ENCODE data around the gene PDE9A. TPM values are rescaled to one million over a fixed set of nuclear protein-coding genes. Genes with fewer than 3 reads are reported as not detected.

PDE9A gene
- total and polyA plus RNA-seq, 8 donors: 5.1 to 24.2 (median 21.9) TPM

GRCh38 chr21:42733037-42733627, 79.7 kb downstream of the PDE9A start:
- no peak for DNase-seq
- Histone ChIP-seq H3K4me3 (no peak overlapping the region), H3K27me3 (no peaks in the 10 kb centered on the region), H3K36me3 (no peaks in the 10 kb centered on the region), H3K27ac (no peak overlapping the region), H3K9me3 (no peaks in the 10 kb centered on the region), H3K4me1 (peaks cover 9 to 23% of the 10 kb centered on the region in 2 donors)
- no peak for ATAC-seq
- intact Hi-C loops (cut with DNase I): no loop called here
- no peak for TF ChIP-seq CTCF (IDR thresholded peaks at IDR 0.05)

GRCh38 chr21:42733874-42734273, 80.5 kb downstream of the PDE9A start:
- Histone ChIP-seq H3K27ac (no peak overlapping the region), H3K27me3 (no peaks in the 10 kb centered on the region), H3K4me3 (no peak overlapping the region), H3K36me3 (no peaks in the 10 kb centered on the region), H3K4me1 (peaks cover 12 to 30% of the 10 kb centered on the region in 2 donors), H3K9me3 (no peaks in the 10 kb centered on the region)
- TF ChIP-seq CTCF (IDR thresholded peaks at IDR 0.05): no peak
- DNase-seq (no peak), ATAC-seq (no peak)
- intact Hi-C loops (cut with DNase I): no loop called here

- no peak for TF ChIP-seq CTCF (IDR thresholded peaks at IDR 0.05)
- Histone ChIP-seq H3K4me3 (no peak overlapping the region), H3K4me1 (peaks cover 12 to 31% of the 10 kb centered on the region in 2 donors), H3K36me3 (no peaks in the 10 kb centered on the region), H3K27ac (no peak overlapping the region), H3K9me3 (no peaks in the 10 kb centered on the region), H3K27me3 (no peaks in the 10 kb centered on the region)
- peak; percentile 62 for ATAC-seq
- peak in 1 of 4 donors; percentile 64 for DNase-seq
- intact Hi-C loops (cut with DNase I): no loop called here
Observed at GRCh38 chr21:42734323-42734971, 81.0 kb downstream of the PDE9A start.

- ATAC-seq (no peak), DNase-seq (no peak)
- no peak overlapping the region for H3K27ac ChIP-seq
- intact Hi-C loops (cut with DNase I): no loop called here
- H3K4me3 ChIP-seq: no peak overlapping the region
- peaks cover 12 to 31% of the 10 kb centered on the region in 2 donors for H3K4me1 ChIP-seq
- H3K27me3 ChIP-seq: no peaks in the 10 kb centered on the region
- H3K36me3 ChIP-seq: no peaks in the 10 kb centered on the region
- no peaks in the 10 kb centered on the region for H3K9me3 ChIP-seq
- TF ChIP-seq CTCF (IDR thresholded peaks at IDR 0.05): no peak
Observed at GRCh38 chr21:42735061-42735460, 81.6 kb downstream of the PDE9A start.

GRCh38 chr21:42735944-42736343, 82.5 kb downstream of the PDE9A start:
- no peak overlapping the region for H3K27ac ChIP-seq
- no peaks in the 10 kb centered on the region for H3K9me3 ChIP-seq
- H3K36me3 ChIP-seq: no peaks in the 10 kb centered on the region
- no peaks in the 10 kb centered on the region for H3K27me3 ChIP-seq
- H3K4me1 ChIP-seq: peaks cover 12 to 31% of the 10 kb centered on the region in 2 donors
- DNase-seq: peak in 1 of 4 donors; percentile 28
- peak; percentile 21 for ATAC-seq
- H3K4me3 ChIP-seq: no peak overlapping the region
- TF ChIP-seq CTCF (IDR thresholded peaks at IDR 0.05): no peak
- intact Hi-C loops (cut with DNase I): no loop called here

All from left lung (tissue), 10 donors.